Neutrophil (primary cell): Measurements from ENCODE around the gene ZNF385C.

Experiments
- H3K27ac ChIP-seq: fragments of 200-600 bp; sonication (generic); 2 replicates; pipeline ENCODE4 v1.5.1; 2016; ENCODE audit warnings: mild to moderate bottlenecking, moderate library complexity
- H3K27me3 ChIP-seq: fragments of 200-600 bp; sonication (generic); 2 replicates; pipeline ENCODE4 v1.6.0; 2016; ENCODE audit warnings: mild to moderate bottlenecking
- H3K36me3 ChIP-seq: fragments of 200-600 bp; sonication (generic); 2 replicates; pipeline ENCODE4 v1.5.1; 2017
- H3K4me1 ChIP-seq, 2 experiments: fragments of 200-600 bp in 1 of 2; sonication (generic) in 1 of 2; 1 replicate in 1 of 2; 2 replicates in 1 of 2; pipeline versions ENCODE4 v1.5.1 to v1.6.1; 2013 to 2016; ENCODE audit warnings: low read depth in 1 of 2, low read length in 1 of 2, mild to moderate bottlenecking in 1 of 2, moderate library complexity in 1 of 2; ENCODE audit not compliant: control insufficient read depth in 1 of 2, insufficient read depth in 1 of 2
- H3K4me3 ChIP-seq, 2 experiments: fragments of 200-600 bp in 1 of 2; sonication (generic) in 1 of 2; 1 replicate in 1 of 2; 2 replicates in 1 of 2; pipeline ENCODE4 v1.5.1; 2013 to 2016; ENCODE audit warnings: low read depth in 1 of 2, low read length in 1 of 2, mild to moderate bottlenecking in 1 of 2, moderate library complexity in 1 of 2
- H3K9me3 ChIP-seq: fragments of 200-600 bp; sonication (generic); 2 replicates; pipeline ENCODE4 v1.5.1; 2016
- TF ChIP-seq, protein P1 (sequence below): fragments of 200-600 bp; sonication (generic); IDR thresholded peaks from 2 replicates; pipeline ENCODE4 v1.5.1; 2016; ENCODE audit warnings: antibody characterized with exemption

ZNF385C gene

DNA sequence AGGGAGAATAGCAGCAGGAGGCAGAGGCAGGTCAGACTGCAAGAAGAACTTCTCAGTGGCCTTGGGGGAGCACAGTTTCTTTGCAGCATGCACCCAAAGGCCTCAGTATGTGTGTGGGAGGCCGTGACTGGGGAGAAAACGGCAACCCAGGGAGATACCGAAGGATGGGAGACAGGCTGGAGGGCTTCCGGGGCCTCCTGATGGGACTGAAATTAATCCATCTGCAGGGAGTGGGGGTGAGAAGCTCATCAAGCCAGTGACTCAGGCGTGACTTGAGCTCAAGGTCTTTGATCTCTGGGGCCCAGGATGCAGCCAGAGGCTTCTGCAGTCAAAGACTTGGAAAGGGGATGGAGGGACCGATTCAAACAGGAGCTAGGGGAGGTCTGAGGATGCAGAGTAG lies 42.8 kb downstream of the ZNF385C start:
- no peaks in the 10 kb centered on the region for H3K36me3 ChIP-seq
- peaks cover 4 to 5% of the 10 kb centered on the region in 2 experiments for H3K4me1 ChIP-seq
- H3K4me3 ChIP-seq: no peak overlapping the region
- no peaks in the 10 kb centered on the region for H3K9me3 ChIP-seq
- peaks cover 48% of the 10 kb centered on the region for H3K27me3 ChIP-seq
- TF ChIP-seq, protein P1, sequence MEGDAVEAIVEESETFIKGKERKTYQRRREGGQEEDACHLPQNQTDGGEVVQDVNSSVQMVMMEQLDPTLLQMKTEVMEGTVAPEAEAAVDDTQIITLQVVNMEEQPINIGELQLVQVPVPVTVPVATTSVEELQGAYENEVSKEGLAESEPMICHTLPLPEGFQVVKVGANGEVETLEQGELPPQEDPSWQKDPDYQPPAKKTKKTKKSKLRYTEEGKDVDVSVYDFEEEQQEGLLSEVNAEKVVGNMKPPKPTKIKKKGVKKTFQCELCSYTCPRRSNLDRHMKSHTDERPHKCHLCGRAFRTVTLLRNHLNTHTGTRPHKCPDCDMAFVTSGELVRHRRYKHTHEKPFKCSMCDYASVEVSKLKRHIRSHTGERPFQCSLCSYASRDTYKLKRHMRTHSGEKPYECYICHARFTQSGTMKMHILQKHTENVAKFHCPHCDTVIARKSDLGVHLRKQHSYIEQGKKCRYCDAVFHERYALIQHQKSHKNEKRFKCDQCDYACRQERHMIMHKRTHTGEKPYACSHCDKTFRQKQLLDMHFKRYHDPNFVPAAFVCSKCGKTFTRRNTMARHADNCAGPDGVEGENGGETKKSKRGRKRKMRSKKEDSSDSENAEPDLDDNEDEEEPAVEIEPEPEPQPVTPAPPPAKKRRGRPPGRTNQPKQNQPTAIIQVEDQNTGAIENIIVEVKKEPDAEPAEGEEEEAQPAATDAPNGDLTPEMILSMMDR: no peak
- no peak overlapping the region for H3K27ac ChIP-seq

DNA sequence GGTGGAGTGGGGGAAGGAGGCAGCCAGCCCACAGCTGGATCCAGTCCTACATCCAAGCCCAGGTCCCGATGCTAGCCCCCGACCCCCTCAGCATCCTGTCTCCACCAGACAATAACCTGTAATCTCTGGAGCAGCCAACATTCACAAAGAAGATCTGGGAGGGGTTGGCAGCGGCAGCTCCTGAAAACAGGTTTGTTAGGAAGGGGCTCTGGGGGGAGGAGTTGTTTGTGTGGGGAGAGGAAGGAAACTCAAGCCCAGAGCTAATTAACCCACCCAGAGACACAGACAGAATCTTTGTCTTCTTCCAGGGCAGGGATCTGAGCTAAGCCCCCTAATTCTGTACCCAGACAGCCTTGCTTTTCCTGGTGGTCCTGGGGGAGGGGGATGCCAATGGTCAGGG lies 43.2 kb downstream of the ZNF385C start:
- H3K4me1 ChIP-seq: peaks cover 7 to 9% of the 10 kb centered on the region in 2 experiments
- no peak overlapping the region for H3K27ac ChIP-seq
- TF ChIP-seq, protein P1: no peak
- no peak overlapping the region for H3K4me3 ChIP-seq
- no peaks in the 10 kb centered on the region for H3K36me3 ChIP-seq
- peaks cover 53% of the 10 kb centered on the region for H3K27me3 ChIP-seq
- H3K9me3 ChIP-seq: no peaks in the 10 kb centered on the region

- H3K9me3 ChIP-seq: no peaks in the 10 kb centered on the region
- no peak overlapping the region for H3K27ac ChIP-seq
- H3K4me1 ChIP-seq: peaks cover 10 to 11% of the 10 kb centered on the region in 2 experiments
- no peaks in the 10 kb centered on the region for H3K36me3 ChIP-seq
- TF ChIP-seq, protein P1: no peak
- H3K4me3 ChIP-seq: no peak overlapping the region
- H3K27me3 ChIP-seq: peaks cover 64% of the 10 kb centered on the region
Measured at GRCh38 chr17:42053731-42054500, 44.4 kb downstream of the ZNF385C start.

DNA sequence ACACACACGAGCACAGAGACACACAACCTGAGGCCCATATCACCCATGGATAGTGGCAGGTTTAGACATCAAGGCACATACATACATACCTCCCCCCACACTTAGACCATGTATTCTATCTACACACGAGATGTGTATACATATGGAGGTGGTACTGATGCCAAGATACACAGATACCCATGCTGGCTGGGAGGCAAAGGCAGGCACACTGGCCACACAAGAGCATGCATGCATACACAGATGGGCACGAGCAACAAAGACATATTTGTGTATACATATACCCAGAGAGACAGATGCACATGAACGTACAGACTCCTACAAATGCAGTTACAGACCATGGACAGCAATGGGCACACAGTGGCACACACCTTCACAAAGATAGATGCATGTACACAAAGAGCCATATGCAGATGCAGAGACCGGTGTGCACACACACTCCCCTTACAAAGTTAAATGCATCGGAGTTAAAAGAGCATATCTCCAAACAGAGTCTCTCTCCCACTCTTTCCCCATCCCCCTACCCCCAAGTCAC lies 45.9 kb downstream of the ZNF385C start:
- Histone ChIP-seq H3K9me3 (no peaks in the 10 kb centered on the region), H3K27me3 (peaks cover 70% of the 10 kb centered on the region), H3K4me1 (peaks cover 10 to 11% of the 10 kb centered on the region in 2 experiments), H3K36me3 (no peaks in the 10 kb centered on the region), H3K27ac (no peak overlapping the region), H3K4me3 (no peak overlapping the region)
- TF ChIP-seq, protein P1: no peak

DNA sequence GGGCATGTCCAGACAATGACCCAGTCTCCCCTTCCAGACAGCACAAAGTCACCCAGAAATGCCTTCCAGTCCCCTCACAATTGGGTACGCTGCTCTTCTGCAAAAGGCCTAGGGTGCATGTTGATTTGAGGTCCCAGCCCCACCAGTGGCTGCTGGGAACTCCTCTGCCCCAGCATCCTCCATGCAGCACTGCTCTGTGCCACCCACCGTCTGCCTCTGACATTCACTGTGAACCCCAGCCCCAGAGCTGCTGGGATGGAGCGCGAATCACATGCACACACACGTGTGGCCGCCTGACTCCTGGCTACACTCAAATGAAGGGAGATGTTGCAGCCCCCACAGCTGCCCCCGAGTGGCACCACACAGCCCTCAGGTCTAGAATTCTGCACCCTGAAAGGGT lies 46.6 kb downstream of the ZNF385C start:
- peaks cover 70% of the 10 kb centered on the region for H3K27me3 ChIP-seq
- H3K4me3 ChIP-seq: no peak overlapping the region
- H3K27ac ChIP-seq: no peak overlapping the region

More for the DNA sequence above, 46.6 kb downstream of the ZNF385C start:
- Histone ChIP-seq H3K4me1 (peaks cover 10 to 11% of the 10 kb centered on the region in 2 experiments), H3K9me3 (no peaks in the 10 kb centered on the region), H3K36me3 (no peaks in the 10 kb centered on the region)
- TF ChIP-seq, protein P1: no peak
